HG02840 (cell line): ENCODE results near the gene MGST3.
"Not testable (repeated sequence)": the region's sequence is repeated elsewhere in the genome, so short reads cannot be mapped to it uniquely, and the experiment has no call there.

Experiments used
- ATAC-seq: cut with Tn5 transposase; IDR thresholded peaks from one replicate; pipeline ENCODE4 v1.9.1; 2021; ENCODE audit warnings: mild to moderate bottlenecking, moderate library complexity, moderate number of reproducible peaks; ENCODE audit not compliant: unreplicated experiment, low FRiP score

The MGST3 gene

GRCh38 chr1:165628147-165628822, 2.7 kb upstream of the MGST3 start:
- no peak for ATAC-seq

GRCh38 chr1:165629151-165629550, 1.9 kb upstream of the MGST3 start:
- no peak for ATAC-seq

GRCh38 chr1:165629848-165630628, 996 bp upstream of the MGST3 start:
- no peak for ATAC-seq

GRCh38 chr1:165631342-165632151, 513 bp downstream of the MGST3 start:
- peak; percentile 13 for ATAC-seq

- no peak for ATAC-seq
Measured at GRCh38 chr1:165632152-165632469, 1.1 kb downstream of the MGST3 start.

GRCh38 chr1:165632491-165632890, 1.5 kb downstream of the MGST3 start:
- ATAC-seq: no peak

- ATAC-seq: no peak
Measured at GRCh38 chr1:165633614-165634013, 2.6 kb downstream of the MGST3 start.

GRCh38 chr1:165634154-165634921, 3.3 kb downstream of the MGST3 start:
- no peak for ATAC-seq

GRCh38 chr1:165635329-165635728, 4.3 kb downstream of the MGST3 start:
- no peak for ATAC-seq

- no peak for ATAC-seq
Measured at GRCh38 chr1:165635823-165636222, 4.8 kb downstream of the MGST3 start.

- no peak for ATAC-seq
Measured at GRCh38 chr1:165637427-165637826, 6.4 kb downstream of the MGST3 start.

GRCh38 chr1:165638211-165638610, 7.2 kb downstream of the MGST3 start:
- not testable (repeated sequence) for ATAC-seq

GRCh38 chr1:165639821-165640623, 9.0 kb downstream of the MGST3 start:
- no peak for ATAC-seq

GRCh38 chr1:165641231-165641987, 10.4 kb downstream of the MGST3 start:
- ATAC-seq: no peak

GRCh38 chr1:165644064-165644735, 13.2 kb downstream of the MGST3 start:
- no peak for ATAC-seq

GRCh38 chr1:165645654-165646366, 14.8 kb downstream of the MGST3 start:
- no peak for ATAC-seq

- ATAC-seq: no peak
Measured at GRCh38 chr1:165647517-165647916, 16.5 kb downstream of the MGST3 start.

GRCh38 chr1:165647970-165648369, 16.9 kb downstream of the MGST3 start:
- no peak for ATAC-seq
